HepG2 (cell line): ENCODE results near the gene FGF1. TPM values are rescaled to one million over a fixed set of nuclear protein-coding genes. Genes with fewer than 3 reads are reported as not detected.

Experiments used
- ATAC-seq: fragments of 200-7000 bp; cut with Tn5 transposase; 3 replicates; pipeline ENCODE4 v1.9.1; 2020; ENCODE audit warnings: mild to moderate bottlenecking, moderate library complexity
- BruUV-seq: library from RNA; stranded (reverse); fragments of 400-500 nt; replicated peaks from 2 replicates; lab custom pipeline; 2021; lab: Mats Ljungman, UMichigan
- CTCF ChIA-PET: fragments of 300-600 bp; formaldehyde crosslinking; extraction: SDS; loops from one replicate; lab custom pipeline; 2021; ENCODE audit warnings: low total read pairs, inconsistent platforms, low intra/inter-chr PET ratio; lab: Yijun Ruan, JAX
- POLR2A ChIA-PET: fragments of 350-600 bp; sonication (Branson Sonifier 250); formaldehyde crosslinking; loops from one replicate; lab custom pipeline; 2020; ENCODE audit warnings: antibody characterized with exemption, inconsistent platforms; lab: Yijun Ruan, JAX
- DNase-seq: peaks from one replicate; pipeline ENCODE4 v3.0.0-alpha.2; 2015; ENCODE audit warnings: low spot score
- FAIRE-seq: peaks from 3 replicates; lab custom pipeline; 2011; peaks lifted over from hg19 to GRCh38; lab: Jason Lieb, UNC
- H2AFZ ChIP-seq: one replicate; pipeline ENCODE4 v1.6.1; 2011; ENCODE audit warnings: low read length, inconsistent platforms
- H3K27ac ChIP-seq: fragments of 300-600 bp; 3 replicates; pipeline ENCODE4 v1.8.0; 2011; ENCODE audit warnings: mixed run types, mild to moderate bottlenecking, mixed read lengths, low read length, inconsistent platforms; ENCODE audit not compliant: insufficient read depth; ENCODE audit errors: extremely low read length
- H3K27me3 ChIP-seq, 2 experiments: fragments of 200-600 bp in 1 of 2; 2 replicates in 1 of 2; 3 replicates in 1 of 2; pipeline versions ENCODE4 v1.6.0 to v1.8.0; 2011; ENCODE audit warnings: low read length in 2 of 2, mild to moderate bottlenecking in 2 of 2, moderate library complexity in 2 of 2, inconsistent platforms in 1 of 2; ENCODE audit not compliant: insufficient read depth in 2 of 2, control insufficient read depth in 1 of 2
- H3K36me3 ChIP-seq, 2 experiments: fragments of 200-600 bp in 1 of 2; replicated peaks in 1 of 2; 2 replicates in 1 of 2; 3 replicates in 1 of 2; pipeline versions ENCODE4 v1.5.1 to v1.8.0; 2011; ENCODE audit warnings: low read length in 2 of 2, inconsistent platforms in 1 of 2; ENCODE audit not compliant: insufficient read depth in 2 of 2, control insufficient read depth in 1 of 2
- H3K4me1 ChIP-seq: 2 replicates; pipeline ENCODE4 v1.5.1; 2012; ENCODE audit warnings: low read length, inconsistent platforms; ENCODE audit not compliant: insufficient read depth
- H3K4me2 ChIP-seq: 2 replicates; pipeline ENCODE4 v1.6.0; 2011; ENCODE audit warnings: low read depth, low read length, inconsistent platforms
- H3K4me3 ChIP-seq, 3 experiments: fragments of 200-600 bp in 1 of 3; sonication (generic), shearing (Covaris generic) in 1 of 3; replicated peaks in 1 of 3; 2 replicates each; pipeline ENCODE4 v1.5.1; 2011 to 2016; ENCODE audit warnings: low read length in 3 of 3, inconsistent platforms in 2 of 3, low read depth in 2 of 3, mild to moderate bottlenecking in 2 of 3, control low read depth in 1 of 3, mixed read lengths in 1 of 3; ENCODE audit not compliant: insufficient read depth in 1 of 3
- H3K79me2 ChIP-seq: one replicate; pipeline ENCODE4 v1.6.1; 2011; ENCODE audit warnings: low read length, inconsistent platforms; ENCODE audit not compliant: insufficient read depth
- H3K9ac ChIP-seq: 2 replicates; pipeline ENCODE4 v1.6.0; 2011; ENCODE audit warnings: mild to moderate bottlenecking, low read depth, low read length, inconsistent platforms; ENCODE audit not compliant: insufficient read depth
- H3K9me3 ChIP-seq: 2 replicates; pipeline ENCODE4 v1.5.1; 2012; ENCODE audit warnings: mild to moderate bottlenecking, low read length
- H4K20me1 ChIP-seq: 2 replicates; pipeline ENCODE4 v1.6.0; 2011; ENCODE audit warnings: inconsistent platforms, mild to moderate bottlenecking, low read length, moderate library complexity; ENCODE audit not compliant: insufficient read depth
- CTCF ChIP-seq: sonication (generic); formaldehyde crosslinking; IDR thresholded peaks from 2 replicates; pipeline ENCODE4 v1.5.0; 2020; ENCODE audit warnings: mild to moderate bottlenecking, missing genetic modification reagents, moderate library complexity
- HOXA7 ChIP-seq: sonication (generic); formaldehyde crosslinking; IDR thresholded peaks from 2 replicates; pipeline ENCODE4 v1.8.1; 2022; ENCODE audit warnings: mild to moderate bottlenecking, missing genetic modification reagents, moderate library complexity
- MXD1 ChIP-seq: sonication (generic); formaldehyde crosslinking; IDR thresholded peaks from 2 replicates; pipeline ENCODE4 v1.4.0; 2020; ENCODE audit warnings: mild to moderate bottlenecking, missing genetic modification reagents
- NFRKB ChIP-seq: fragments of 450-650 bp; IDR thresholded peaks from 2 replicates; pipeline ENCODE4 v1.6.1; 2017
- PRDM4 ChIP-seq: sonication (generic); formaldehyde crosslinking; IDR thresholded peaks from 2 replicates; pipeline ENCODE4 v1.9.0; 2021; ENCODE audit warnings: missing genetic modification reagents, borderline replicate concordance
- RAD51 ChIP-seq: fragments of 450-650 bp; IDR thresholded peaks from 2 replicates; pipeline ENCODE4 v1.6.1; 2016; ENCODE audit warnings: borderline replicate concordance
- TCF7 ChIP-seq: sonication (generic); IDR thresholded peaks from 2 replicates; pipeline ENCODE4 v1.6.1; 2016; ENCODE audit warnings: antibody characterized with exemption, low read depth
- ZBTB1 ChIP-seq: sonication (generic); formaldehyde crosslinking; IDR thresholded peaks from 2 replicates; pipeline ENCODE4 v1.4.0; 2020; ENCODE audit warnings: missing genetic modification reagents, borderline replicate concordance
- ZMYM4 ChIP-seq: sonication (generic); formaldehyde crosslinking; IDR thresholded peaks from 2 replicates; pipeline ENCODE4 v1.8.1; 2023; ENCODE audit warnings: mild to moderate bottlenecking, missing genetic modification reagents
- ZNF3 ChIP-seq: IDR thresholded peaks from 2 replicates; pipeline ENCODE4 v1.7.0; 2017; ENCODE audit warnings: inconsistent platforms
- ZNF44 ChIP-seq: sonication (generic); formaldehyde crosslinking; IDR thresholded peaks from 2 replicates; pipeline ENCODE4 v1.5.1; 2020; ENCODE audit warnings: mild to moderate bottlenecking, missing genetic modification reagents
- ZNF564 ChIP-seq: sonication (generic); formaldehyde crosslinking; IDR thresholded peaks from 2 replicates; pipeline ENCODE4 v1.8.1; 2023; ENCODE audit warnings: mild to moderate bottlenecking, missing genetic modification reagents
- ZNF747 ChIP-seq: sonication (generic); formaldehyde crosslinking; IDR thresholded peaks from 2 replicates; pipeline ENCODE4 v1.8.1; 2023; ENCODE audit warnings: missing genetic modification reagents, mild to moderate bottlenecking, borderline replicate concordance
- ZNF83 ChIP-seq: sonication (generic); formaldehyde crosslinking; IDR thresholded peaks from 2 replicates; pipeline ENCODE4 v1.4.0; 2020; ENCODE audit warnings: missing genetic modification reagents, mild to moderate bottlenecking, borderline replicate concordance
- ZNF883 ChIP-seq: sonication (generic); formaldehyde crosslinking; IDR thresholded peaks from 2 replicates; pipeline ENCODE4 v1.5.1; 2020; ENCODE audit warnings: mild to moderate bottlenecking, missing genetic modification reagents; ENCODE audit errors: not compliant biosample characterization
- WGBS: methylation state at CpG from one replicate; pipeline ENCODE4 v1.1.6; 2017; ENCODE audit warnings: low lambda C conversion rate; 5-methylcytosine and 5-hydroxymethylcytosine counted together
- in situ Hi-C: cut with HindIII; loops from 2 replicates; pipeline ENCODE4 v1.10.0; 2017; ENCODE audit warnings: low pct_unique_long_range_greater_than_20kb; ENCODE audit not compliant: extremely low pct_ligation_motif_present
- intact Hi-C: fragments of 100-400 bp; cut with micrococcal nuclease; formaldehyde crosslinking; loops from one replicate; pipeline ENCODE4 v1.10.0; 2022; ENCODE audit not compliant: unreplicated experiment
- polyA plus RNA-seq, 8 experiments: library from polyadenylated mRNA; depleted of rRNA in 3 of 8; stranded (reverse) in 7 of 8; unstranded in 1 of 8; fragments of >200 nt; fragmentation: Illumina TruSeq in 4 of 8; extraction: Trizol in 4 of 8; gene quantifications; 2 replicates each; pipeline versions ENCODE4 v1.2.1 to v1.2.3, GENCODE V29; 2011 to 2016; ENCODE audit warnings: low read depth in 4 of 8, missing spikeins in 1 of 8, mixed read lengths in 1 of 8; ENCODE audit not compliant: insufficient read depth in 1 of 8
- total RNA-seq, 5 experiments: library from RNA; depleted of rRNA; stranded (reverse); fragments of >200 nt; fragmentation: Illumina TruSeq; extraction: Trizol; gene quantifications; 2 replicates each; pipeline ENCODE4 v1.2.3, GENCODE V29; 2016; ENCODE audit warnings: low read depth in 1 of 5

Gene FGF1
- total and polyA plus RNA-seq, 2 of the 13 experiments (the other 11 are each of a cell fraction or from before 2014, with no cell fraction given): not detected

GRCh38 chr5:142658278-142658677, 27.6 kb downstream of the FGF1 start:
- Histone ChIP-seq H3K4me2 (no peak overlapping the region), H2AFZ (no peak overlapping the region), H4K20me1 (no peaks in the 10 kb centered on the region), H3K27ac (no peak overlapping the region), H3K9me3 (no peaks in the 10 kb centered on the region), H3K27me3 (peaks cover 3 to 7% of the 10 kb centered on the region in 2 experiments; a peak in 4 of 5 replicates), H3K79me2 (no peaks in the 10 kb centered on the region), H3K9ac (no peak overlapping the region), H3K36me3 (no peaks in the 10 kb centered on the region), H3K4me3 (no peak overlapping the region), H3K4me1 (no peaks in the 10 kb centered on the region)
- FAIRE-seq (no peak), DNase-seq (no peak), ATAC-seq (no peak)
- in situ Hi-C loops (loop anchor here (5.0 kb wide), 1 partner anchor 39 kb away; no protein-coding TSS in a partner anchor), intact Hi-C loops (loop anchor here (5.0 kb wide), 1 partner anchor 229 kb away; no protein-coding TSS in a partner anchor)
- CTCF ChIA-PET: no interaction called here
- WGBS: 35% methylated on average over 2 of the region's 2 CpGs
- BruUV-seq: no TSS peak
- TF ChIP-seq ZNF3 (CRISPR knock-in tag) (peak; percentile 93), PRDM4 (CRISPR knock-in tag) (no peak)
- POLR2A ChIA-PET: no interaction called here

GRCh38 chr5:142657446-142657845, 28.4 kb downstream of the FGF1 start:
- Histone ChIP-seq H3K4me1 (no peaks in the 10 kb centered on the region), H3K4me2 (no peak overlapping the region), H3K9ac (no peak overlapping the region), H3K79me2 (no peaks in the 10 kb centered on the region), H3K4me3 (no peak overlapping the region), H2AFZ (no peak overlapping the region), H3K36me3 (no peaks in the 10 kb centered on the region), H3K27me3 (peaks cover 1 to 9% of the 10 kb centered on the region in 2 experiments; a peak in 3 of 5 replicates), H3K27ac (no peak overlapping the region), H3K9me3 (no peaks in the 10 kb centered on the region), H4K20me1 (no peaks in the 10 kb centered on the region)
- BruUV-seq: no TSS peak
- in situ Hi-C loops: loop anchor here (5.0 kb wide), 1 partner anchor 40 kb away; no protein-coding TSS in a partner anchor
- WGBS: 49% methylated on average over 8 of the region's 8 CpGs
- POLR2A ChIA-PET: no interaction called here
- FAIRE-seq (no peak), DNase-seq (no peak), ATAC-seq (no peak)
- CTCF ChIA-PET: interaction anchor here (1.2 to 3.2 kb wide), 2 partner anchors 41 to 55 kb away, joined by 5 to 76 read pairs; no protein-coding TSS in a partner anchor
- intact Hi-C loops: loop anchor here (5.0 kb wide), 1 partner anchor 230 kb away; no protein-coding TSS in a partner anchor
- TF ChIP-seq CTCF (CRISPR knock-in tag) (no peak), TCF7 (no peak), ZBTB1 (no peak), MXD1 (CRISPR knock-in tag) (no peak), ZNF44 (no peak), HOXA7 (CRISPR knock-in tag) (no peak), ZMYM4 (no peak), ZNF747 (CRISPR knock-in tag) (no peak), NFRKB (no peak), ZNF83 (CRISPR knock-in tag) (no peak), ZNF564 (CRISPR knock-in tag) (no peak), ZNF883 (CRISPR knock-in tag) (no peak), RAD51 (no peak)
